SK-N-SH (cell line): ENCODE results near the gene CHD5.
A peak's percentile ranks its signal among the peaks of the same experiment; 100 is the strongest.

Experiments
- CTCF ChIP-seq: fragments of 200-600 bp; sonication (generic); IDR thresholded peaks from 2 replicates; pipeline ENCODE4 v1.6.1; 2017; ENCODE audit warnings: antibody characterized with exemption, mild to moderate bottlenecking, moderate library complexity
- GATA2 ChIP-seq: sonication (generic); formaldehyde crosslinking; IDR thresholded peaks from 2 replicates; pipeline ENCODE4 v1.5.0; 2020; ENCODE audit warnings: mild to moderate bottlenecking, missing genetic modification reagents
- MAX ChIP-seq: IDR thresholded peaks from 2 replicates; pipeline ENCODE4 v1.4.0; 2012; ENCODE audit warnings: low read depth
- POLR2AphosphoS5 ChIP-seq: IDR thresholded peaks from 2 replicates; pipeline ENCODE4 v1.6.1; 2012; ENCODE audit warnings: low read depth, low read length
- RCOR1 ChIP-seq: fragments of 150-350 bp; IDR thresholded peaks from 2 replicates; pipeline ENCODE4 v1.6.1; 2017; ENCODE audit warnings: antibody characterized with exemption, low read length
- RFX5 ChIP-seq: IDR thresholded peaks from 2 replicates; pipeline ENCODE4 v1.6.1; 2012; ENCODE audit warnings: mild to moderate bottlenecking, improper control_type of control experiment, low read length
- RXRA ChIP-seq: IDR thresholded peaks from 2 replicates; pipeline ENCODE4 v1.4.0; 2012; ENCODE audit warnings: low read depth, mild to moderate bottlenecking, borderline replicate concordance
- SMC3 ChIP-seq: IDR thresholded peaks from 2 replicates; pipeline ENCODE4 v1.6.1; 2012; ENCODE audit warnings: low read depth, low read length, improper control_type of control experiment
- TEAD4 ChIP-seq: IDR thresholded peaks from 2 replicates; pipeline ENCODE4 v1.4.0; 2012; ENCODE audit warnings: mild to moderate bottlenecking, borderline replicate concordance; ENCODE audit not compliant: insufficient read depth
- YY1 ChIP-seq: IDR thresholded peaks from 2 replicates; pipeline ENCODE4 v1.4.0; 2012; ENCODE audit warnings: low read depth, mild to moderate bottlenecking

GRCh38 chr1:6184083-6184783, 4.1 kb upstream of the CHD5 start:
- TF ChIP-seq POLR2AphosphoS5 = peak; percentile 32
- no peak for TF ChIP-seq CTCF
- TF ChIP-seq MAX = no peak
- TF ChIP-seq YY1 = no peak
- no peak for TF ChIP-seq RCOR1
- TF ChIP-seq RXRA = no peak
- TF ChIP-seq RFX5 = no peak
- TF ChIP-seq SMC3 = no peak
- no peak for TF ChIP-seq GATA2 (CRISPR knock-in tag)
- no peak for TF ChIP-seq TEAD4
